OCI-LY7 (cell line): ENCODE data around the gene TXNL4A. TPM values are rescaled to one million over a fixed set of nuclear protein-coding genes. Genes with fewer than 3 reads are reported as not detected.

Source experiments
- BruUV-seq: library from RNA; stranded (reverse); fragments of 400-500 nt; replicated peaks from 2 replicates; lab custom pipeline; 2021; lab: Mats Ljungman, UMichigan
- CTCF ChIA-PET: fragments of 300-600 bp; sonication (Branson Sonifier 250); formaldehyde crosslinking; loops from one replicate; lab custom pipeline; 2022; ENCODE audit warnings: antibody characterized with exemption; ENCODE audit not compliant: unreplicated experiment; lab: Charles Lee
- POLR2A ChIA-PET: fragments of 300-600 bp; sonication (Branson Sonifier 250); formaldehyde crosslinking; loops from one replicate; lab custom pipeline; 2022; ENCODE audit warnings: antibody characterized with exemption; lab: Charles Lee
- DNase-seq: peaks from one replicate; pipeline ENCODE4 v3.0.0-alpha.2; 2015; ENCODE audit warnings: low spot score
- H2AFZ ChIP-seq: fragments of 200-600 bp; sonication (generic), shearing (Covaris generic); 2 replicates; pipeline ENCODE4 v1.6.1; 2014; ENCODE audit warnings: mild to moderate bottlenecking, antibody characterized with exemption, low read length, moderate library complexity
- H3K27ac ChIP-seq: fragments of 200-600 bp; sonication (generic); 2 replicates; pipeline ENCODE4 v1.5.1; 2014; ENCODE audit warnings: mixed run types, low read depth, mild to moderate bottlenecking, moderate library complexity, low read length, inconsistent platforms; ENCODE audit not compliant: poor library complexity, severe bottlenecking
- H3K36me3 ChIP-seq: fragments of 200-600 bp; sonication (generic); 2 replicates; pipeline ENCODE4 v1.6.1; 2014; ENCODE audit warnings: mild to moderate bottlenecking, antibody characterized with exemption, low read length, moderate library complexity, mixed read lengths; ENCODE audit not compliant: insufficient read depth
- H3K4me1 ChIP-seq: fragments of 200-600 bp; sonication (generic); 2 replicates; pipeline ENCODE4 v1.5.1; 2014; ENCODE audit warnings: mild to moderate bottlenecking, low read length; ENCODE audit not compliant: insufficient read depth, poor library complexity, severe bottlenecking
- H3K4me2 ChIP-seq: fragments of 200-600 bp; sonication (generic); 2 replicates; pipeline ENCODE4 v1.6.1; 2014; ENCODE audit warnings: mild to moderate bottlenecking, low read length
- H3K4me3 ChIP-seq: fragments of 200-600 bp; sonication (generic); 2 replicates; pipeline ENCODE4 v1.5.1; 2014; ENCODE audit warnings: mild to moderate bottlenecking, low read depth, low read length; ENCODE audit not compliant: poor library complexity, severe bottlenecking
- H3K79me2 ChIP-seq: fragments of 200-600 bp; sonication (generic); 2 replicates; pipeline ENCODE4 v1.6.1; 2016; ENCODE audit warnings: low read depth, mild to moderate bottlenecking, low read length, moderate library complexity, mixed read lengths; ENCODE audit not compliant: insufficient read depth
- H3K9me2 ChIP-seq: fragments of 200-600 bp; sonication (generic); 2 replicates; pipeline ENCODE4 v1.6.1; 2016; ENCODE audit warnings: mild to moderate bottlenecking, low read length, mixed read lengths; ENCODE audit not compliant: insufficient read depth
- H3K9me3 ChIP-seq: fragments of 200-600 bp; sonication (generic); 2 replicates; pipeline ENCODE4 v1.6.1; 2014; ENCODE audit warnings: mild to moderate bottlenecking, mixed run types, low read length, mixed read lengths
- H4K20me1 ChIP-seq: fragments of 200-600 bp; sonication (generic); 2 replicates; pipeline ENCODE4 v1.6.1; 2014; ENCODE audit warnings: mild to moderate bottlenecking, antibody characterized with exemption, low read length, moderate library complexity, mixed read lengths; ENCODE audit not compliant: insufficient read depth
- EZH2phosphoT487 ChIP-seq: fragments of 200-600 bp; sonication (generic); IDR thresholded peaks from 2 replicates; pipeline ENCODE4 v1.6.1; 2018; ENCODE audit warnings: low read depth, borderline replicate concordance, mild to moderate bottlenecking, mixed run types, antibody characterized with exemption, low read length, moderate library complexity, mixed read lengths
- intact Hi-C: fragments of 100-400 bp; cut with micrococcal nuclease; formaldehyde crosslinking; loops from one replicate; pipeline ENCODE4 v1.10.0; 2022; ENCODE audit not compliant: unreplicated experiment
- total RNA-seq, 2 experiments: library from RNA; depleted of rRNA in 1 of 2; stranded (reverse); fragments of >200 nt in 1 of 2; shearing (Covaris generic) in 1 of 2; gene quantifications; 2 replicates each; pipeline ENCODE4 v1.2.3, GENCODE V29; 2014 to 2022
- TF ChIP-seq, protein P1 (sequence below): fragments of 200-600 bp; sonication (generic); conservative IDR thresholded peaks from 2 replicates; pipeline ENCODE4 v1.5.1; 2014; ENCODE audit warnings: mild to moderate bottlenecking, antibody characterized with exemption, low read length, moderate library complexity, mixed read lengths

The TXNL4A gene
- total RNA-seq, 2 experiments from 2014 or later, result 44.7 to 91.4 TPM

DNA sequence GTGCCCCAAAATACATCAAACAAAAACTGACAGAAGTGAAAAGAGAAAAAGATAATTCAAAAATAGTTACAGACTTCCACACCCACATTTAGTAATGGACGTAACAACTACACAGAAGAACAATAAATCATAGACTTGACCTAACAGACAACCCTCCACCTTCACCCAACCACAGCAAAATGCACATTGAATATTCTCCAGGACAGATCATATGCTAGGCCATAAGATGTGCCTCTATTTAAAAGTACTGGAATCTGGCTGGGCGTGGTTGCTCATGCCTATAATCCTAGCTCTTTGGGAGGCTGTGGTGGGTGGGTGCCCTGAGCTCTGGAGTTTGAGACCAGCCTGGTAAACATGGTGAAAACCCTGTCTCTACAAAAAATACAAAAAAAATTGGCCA lies 56.9 kb downstream of the TXNL4A start:
- Histone ChIP-seq H4K20me1 (no peaks in the 10 kb centered on the region), H3K27ac (no peak overlapping the region), H3K9me3 (peaks cover 24% of the 10 kb centered on the region; the same call in 1 of the 2 replicates), H3K36me3 (peaks cover 40% of the 10 kb centered on the region), H3K4me3 (no peak overlapping the region), H3K4me2 (no peak overlapping the region), H3K9me2 (no peaks in the 10 kb centered on the region), H2AFZ (no peak overlapping the region), H3K4me1 (no peaks in the 10 kb centered on the region), H3K79me2 (0 out of 2 replicates have a peak, but pooled peaks cover 5% of the 10 kb centered on the region)
- POLR2A ChIA-PET, result no interaction called here
- TF ChIP-seq EZH2phosphoT487, result no peak
- TF ChIP-seq, protein P1, sequence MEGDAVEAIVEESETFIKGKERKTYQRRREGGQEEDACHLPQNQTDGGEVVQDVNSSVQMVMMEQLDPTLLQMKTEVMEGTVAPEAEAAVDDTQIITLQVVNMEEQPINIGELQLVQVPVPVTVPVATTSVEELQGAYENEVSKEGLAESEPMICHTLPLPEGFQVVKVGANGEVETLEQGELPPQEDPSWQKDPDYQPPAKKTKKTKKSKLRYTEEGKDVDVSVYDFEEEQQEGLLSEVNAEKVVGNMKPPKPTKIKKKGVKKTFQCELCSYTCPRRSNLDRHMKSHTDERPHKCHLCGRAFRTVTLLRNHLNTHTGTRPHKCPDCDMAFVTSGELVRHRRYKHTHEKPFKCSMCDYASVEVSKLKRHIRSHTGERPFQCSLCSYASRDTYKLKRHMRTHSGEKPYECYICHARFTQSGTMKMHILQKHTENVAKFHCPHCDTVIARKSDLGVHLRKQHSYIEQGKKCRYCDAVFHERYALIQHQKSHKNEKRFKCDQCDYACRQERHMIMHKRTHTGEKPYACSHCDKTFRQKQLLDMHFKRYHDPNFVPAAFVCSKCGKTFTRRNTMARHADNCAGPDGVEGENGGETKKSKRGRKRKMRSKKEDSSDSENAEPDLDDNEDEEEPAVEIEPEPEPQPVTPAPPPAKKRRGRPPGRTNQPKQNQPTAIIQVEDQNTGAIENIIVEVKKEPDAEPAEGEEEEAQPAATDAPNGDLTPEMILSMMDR, result no peak
- DNase-seq, result no peak
- CTCF ChIA-PET, result no interaction called here
- intact Hi-C loops, result no loop called here
- BruUV-seq, result no TSS peak

DNA sequence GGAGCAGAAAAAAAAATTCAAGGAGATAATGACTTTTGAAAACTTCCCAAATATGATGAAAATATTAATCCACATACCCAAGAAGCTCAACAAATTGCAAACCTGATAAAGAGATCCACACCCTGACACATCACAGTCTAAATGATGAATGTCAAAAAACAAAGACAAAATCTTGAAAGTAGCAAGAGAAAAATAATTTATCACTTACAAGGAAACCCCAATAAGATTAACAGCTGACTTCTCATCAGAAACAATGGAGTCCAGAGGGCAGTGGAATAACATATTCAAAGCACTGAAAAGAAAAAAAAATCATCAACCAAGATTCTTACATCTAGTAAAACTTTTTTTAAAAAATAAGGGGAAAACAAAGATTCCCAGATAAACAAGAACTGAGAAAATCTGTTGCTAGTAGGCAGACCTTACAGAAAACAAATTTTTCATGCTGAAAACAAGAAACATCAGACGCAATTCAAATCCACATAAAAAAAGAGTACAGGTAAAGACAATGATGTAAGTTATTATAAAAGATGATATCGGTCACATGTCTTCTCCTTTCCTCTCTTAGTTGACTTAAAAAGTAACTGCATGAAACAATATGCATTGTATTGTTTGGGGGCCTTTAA lies 58.2 kb downstream of the TXNL4A start:
- Histone ChIP-seq H3K9me3 (peaks cover 24% of the 10 kb centered on the region; the same call in 1 of the 2 replicates), H3K9me2 (no peaks in the 10 kb centered on the region), H3K27ac (no peak overlapping the region), H2AFZ (no peak overlapping the region), H3K79me2 (0 out of 2 replicates have a peak, but pooled peaks cover 5% of the 10 kb centered on the region), H4K20me1 (no peaks in the 10 kb centered on the region), H3K4me1 (no peaks in the 10 kb centered on the region), H3K4me2 (no peak overlapping the region), H3K4me3 (no peak overlapping the region), H3K36me3 (peaks cover 30% of the 10 kb centered on the region)
- ChIA-PET CTCF (no interaction called here), POLR2A (no interaction called here)
- DNase-seq, result no peak
- TF ChIP-seq, protein P1, result no peak
- TF ChIP-seq EZH2phosphoT487, result no peak
- no TSS peak for BruUV-seq
- intact Hi-C loops, result no loop called here

GRCh38 chr18:79928563-79928960 lies 59.8 kb downstream of the TXNL4A start:
- no TSS peak for BruUV-seq
- Histone ChIP-seq H3K4me3 (no peak overlapping the region), H3K4me2 (no peak overlapping the region), H3K79me2 (0 out of 2 replicates have a peak, but pooled peaks cover 5% of the 10 kb centered on the region), H3K27ac (no peak overlapping the region), H3K4me1 (no peaks in the 10 kb centered on the region), H3K9me2 (no peaks in the 10 kb centered on the region), H3K36me3 (peaks cover 35% of the 10 kb centered on the region), H4K20me1 (no peaks in the 10 kb centered on the region), H2AFZ (no peak overlapping the region), H3K9me3 (peaks cover 24% of the 10 kb centered on the region; the same call in 1 of the 2 replicates)
- DNase-seq, result no peak
- intact Hi-C loops, result no loop called here
- CTCF ChIA-PET, result no interaction called here
- no peak for TF ChIP-seq EZH2phosphoT487
- TF ChIP-seq, protein P1, result no peak
- POLR2A ChIA-PET, result no interaction called here
